H1 (cell line): Measurements from ENCODE around the gene PCYT1A. TPM values are rescaled to one million over a fixed set of nuclear protein-coding genes. Genes with fewer than 3 reads are reported as not detected.

Experiments
- CTCF ChIA-PET: fragments of 300-600 bp; sonication (Branson Sonifier 250); formaldehyde crosslinking; loops from one replicate; lab custom pipeline; 2021; ENCODE audit not compliant: partially characterized antibody; lab: Charles Lee
- POLR2A ChIA-PET: fragments of 300-600 bp; sonication (Branson Sonifier 250); formaldehyde crosslinking; loops from one replicate; lab custom pipeline; 2021; ENCODE audit warnings: inconsistent platforms; ENCODE audit not compliant: partially characterized antibody; lab: Charles Lee
- DNase-seq, 2 experiments: peaks; one replicate each; pipeline versions ENCODE4 v3.0.0 to v3.0.0-alpha.2; 2010 to 2022; ENCODE audit warnings: low spot score in 2 of 2, low read depth in 1 of 2, mixed read lengths in 1 of 2
- FAIRE-seq: peaks from 2 replicates; lab custom pipeline; 2011; peaks lifted over from hg19 to GRCh38; lab: Jason Lieb, UNC
- H2AFZ ChIP-seq: 2 replicates; pipeline ENCODE4 v1.8.1; 2012; ENCODE audit warnings: low read length, inconsistent platforms
- H2AK5ac ChIP-seq: 2 replicates; pipeline ENCODE4 v1.6.1; 2013; ENCODE audit warnings: low read depth, low read length
- H2BK120ac ChIP-seq: replicated peaks from 2 replicates; pipeline ENCODE3; 2013; ENCODE audit warnings: low read depth, low read length, inconsistent platforms
- H2BK12ac ChIP-seq: 2 replicates; pipeline ENCODE4 v1.6.1; 2013; ENCODE audit warnings: low read depth, low read length
- H2BK15ac ChIP-seq: 2 replicates; pipeline ENCODE4 v1.6.1; 2013; ENCODE audit warnings: low read length
- H2BK20ac ChIP-seq: 2 replicates; pipeline ENCODE4 v1.6.1; 2013; ENCODE audit warnings: low read length
- H2BK5ac ChIP-seq: 2 replicates; pipeline ENCODE4 v1.6.1; 2013; ENCODE audit warnings: low read depth, low read length
- H3K14ac ChIP-seq: 2 replicates; pipeline ENCODE4 v1.6.1; 2013; ENCODE audit warnings: inconsistent platforms; ENCODE audit not compliant: insufficient read length
- H3K18ac ChIP-seq: 2 replicates; pipeline ENCODE4 v1.6.1; 2013; ENCODE audit warnings: low read length; ENCODE audit errors: extremely low read depth
- H3K23ac ChIP-seq: 2 replicates; pipeline ENCODE4 v1.6.1; 2013; ENCODE audit warnings: inconsistent platforms; ENCODE audit not compliant: insufficient read length
- H3K23me2 ChIP-seq: 2 replicates; pipeline ENCODE4 v1.6.1; 2013; ENCODE audit warnings: low read depth, low read length
- H3K27ac ChIP-seq: 2 replicates; pipeline ENCODE4 v1.6.1; 2011; ENCODE audit warnings: low read depth, low read length, inconsistent platforms
- H3K27me3 ChIP-seq, 4 experiments: replicated peaks in 1 of 4; 1 replicate in 1 of 4; 2 replicates in 3 of 4; pipeline versions ENCODE4 v1.6.1 to v1.8.1; 2011 to 2013; ENCODE audit warnings: low read length in 3 of 4, mild to moderate bottlenecking in 3 of 4, inconsistent platforms in 2 of 4, mixed read lengths in 2 of 4, moderate library complexity in 1 of 4; ENCODE audit not compliant: control insufficient read depth in 3 of 4, insufficient read depth in 3 of 4; ENCODE audit errors: extremely low read depth in 1 of 4
- H3K36me3 ChIP-seq, 4 experiments: 2 replicates each; pipeline versions ENCODE4 v1.6.1 to v1.8.1; 2011 to 2013; ENCODE audit warnings: mild to moderate bottlenecking in 4 of 4, low read length in 3 of 4, moderate library complexity in 2 of 4, control low read depth in 1 of 4, inconsistent platforms in 1 of 4; ENCODE audit not compliant: insufficient read depth in 4 of 4, control insufficient read depth in 2 of 4
- H3K4ac ChIP-seq: replicated peaks from 2 replicates; pipeline ENCODE3; 2013; ENCODE audit warnings: low read length, low read depth, mixed read lengths, inconsistent platforms; ENCODE audit not compliant: insufficient read length
- H3K4me1 ChIP-seq, 4 experiments: replicated peaks in 1 of 4; 1 replicate in 1 of 4; 2 replicates in 3 of 4; pipeline versions ENCODE4 v1.6.1 to v1.8.1; 2011 to 2013; ENCODE audit warnings: low read length in 3 of 4, inconsistent platforms in 2 of 4, mixed read lengths in 1 of 4; ENCODE audit not compliant: insufficient read depth in 4 of 4, control insufficient read depth in 3 of 4
- H3K4me2 ChIP-seq, 2 experiments: 2 replicates each; pipeline versions ENCODE4 v1.6.1 to v1.8.1; 2011 to 2013; ENCODE audit warnings: low read depth in 2 of 2, low read length in 2 of 2, control low read depth in 1 of 2, inconsistent platforms in 1 of 2, mild to moderate bottlenecking in 1 of 2; ENCODE audit not compliant: insufficient read depth in 1 of 2
- H3K4me3 ChIP-seq, 4 experiments: fragments of 200-600, 300-600 bp in 1 of 4; sonication (generic), shearing (Covaris generic), sonication (Bioruptor Twin) in 1 of 4; 2 replicates each; pipeline versions ENCODE4 v1.5.1 to v1.8.1; 2011 to 2016; ENCODE audit warnings: low read length in 4 of 4, low read depth in 3 of 4, control low read depth in 2 of 4, inconsistent platforms in 2 of 4, mild to moderate bottlenecking in 2 of 4, mixed read lengths in 1 of 4, moderate library complexity in 1 of 4; ENCODE audit not compliant: insufficient read depth in 2 of 4; ENCODE audit errors: extremely low read depth in 1 of 4
- H3K56ac ChIP-seq: replicated peaks from 2 replicates; pipeline ENCODE3; 2013; ENCODE audit warnings: low read depth, mild to moderate bottlenecking, mixed read lengths, low read length, inconsistent platforms; ENCODE audit not compliant: insufficient read length
- H3K79me1 ChIP-seq: 2 replicates; pipeline ENCODE4 v1.6.1; 2013; ENCODE audit warnings: low read depth, low read length, control low read depth
- H3K79me2 ChIP-seq, 2 experiments: 2 replicates each; pipeline versions ENCODE4 v1.6.1 to v1.8.1; 2012 to 2013; ENCODE audit warnings: low read length in 2 of 2, mild to moderate bottlenecking in 2 of 2, inconsistent platforms in 1 of 2; ENCODE audit not compliant: insufficient read depth in 2 of 2, control insufficient read depth in 1 of 2
- H3K9ac ChIP-seq, 4 experiments: replicated peaks in 1 of 4; 1 replicate in 1 of 4; 2 replicates in 3 of 4; pipeline versions ENCODE4 v1.6.1 to v1.8.1; 2011 to 2013; ENCODE audit warnings: low read depth in 3 of 4, low read length in 3 of 4, control low read depth in 2 of 4, mild to moderate bottlenecking in 2 of 4, moderate library complexity in 2 of 4, inconsistent platforms in 1 of 4; ENCODE audit errors: extremely low read depth in 1 of 4
- H3K9me3 ChIP-seq, 2 experiments: 2 replicates each; pipeline versions ENCODE4 v1.6.1 to v1.8.1; 2012 to 2013; ENCODE audit warnings: mild to moderate bottlenecking in 2 of 2, moderate library complexity in 2 of 2, control low read depth in 1 of 2, inconsistent platforms in 1 of 2, low read depth in 1 of 2, low read length in 1 of 2, mixed read lengths in 1 of 2; ENCODE audit not compliant: insufficient read depth in 2 of 2
- H4K20me1 ChIP-seq, 2 experiments: replicated peaks in 1 of 2; 2 replicates each; pipeline versions ENCODE3 to v1.8.1; 2011 to 2013; ENCODE audit warnings: inconsistent platforms in 2 of 2, low read length in 2 of 2, mild to moderate bottlenecking in 1 of 2; ENCODE audit not compliant: insufficient read depth in 2 of 2, control insufficient read depth in 1 of 2
- H4K5ac ChIP-seq: 2 replicates; pipeline ENCODE4 v1.6.1; 2013; ENCODE audit warnings: low read length, low read depth, mixed read lengths, inconsistent platforms; ENCODE audit not compliant: insufficient read length
- H4K8ac ChIP-seq: 2 replicates; pipeline ENCODE4 v1.8.0; 2013; ENCODE audit warnings: mild to moderate bottlenecking, moderate library complexity, low read length, inconsistent platforms; ENCODE audit not compliant: insufficient read depth; ENCODE audit errors: extremely low read depth
- H4K91ac ChIP-seq: replicated peaks from 2 replicates; pipeline ENCODE3; 2013; ENCODE audit warnings: low read length, mixed read lengths, inconsistent platforms; ENCODE audit not compliant: insufficient read length
- CTCF ChIP-seq, 3 experiments: IDR thresholded peaks; 1 replicate in 2 of 3; 2 replicates in 1 of 3; pipeline versions ENCODE4 v1.5.1 to v1.6.1; 2011; ENCODE audit warnings: low read length in 3 of 3, mild to moderate bottlenecking in 3 of 3, inconsistent platforms in 2 of 3, low read depth in 1 of 3, moderate library complexity in 1 of 3; ENCODE audit not compliant: insufficient read depth in 1 of 3; ENCODE audit errors: control extremely low read depth in 1 of 3
- RAD21 ChIP-seq, 2 experiments: IDR thresholded peaks in 1 of 2; conservative IDR thresholded peaks in 1 of 2; 2 replicates each; pipeline ENCODE4 v1.6.1; 2011; ENCODE audit warnings: low read depth in 2 of 2, low read length in 2 of 2, improper control_type of control experiment in 1 of 2, inconsistent platforms in 1 of 2, mild to moderate bottlenecking in 1 of 2, moderate library complexity in 1 of 2
- SIRT6 ChIP-seq: IDR thresholded peaks from one replicate; pipeline ENCODE4 v1.7.1; 2012; ENCODE audit warnings: low read length, inconsistent platforms
- WGBS, 2 experiments: shearing (Covaris generic) in 1 of 2; methylation state at CpG; one replicate each; pipeline versions ENCODE4 v1.1.6 to v1.1.7; 2013 to 2015; ENCODE audit warnings: low lambda C conversion rate in 2 of 2, mixed read lengths in 2 of 2, inconsistent platforms in 1 of 2, low coverage in 1 of 2, missing lambda C conversion rate in 1 of 2; ENCODE audit not compliant: insufficient replicate concordance in 2 of 2, insufficient coverage in 1 of 2, insufficient read length in 1 of 2; ENCODE audit errors: extremely low coverage in 1 of 2, missing lambda C conversion rate in 1 of 2; 5-methylcytosine and 5-hydroxymethylcytosine counted together
- polyA plus RNA-seq, 7 experiments: library from polyadenylated mRNA; depleted of rRNA in 3 of 7; stranded (reverse) in 5 of 7; unstranded in 2 of 7; fragments of >200 nt in 5 of 7; fragments of 200-250 nt in 2 of 7; gene quantifications; 1 replicate in 5 of 7; 2 replicates in 1 of 7; 4 replicates in 1 of 7; pipeline versions ENCODE4 v1.2.1 to v1.2.3, GENCODE V29; 2011 to 2013; ENCODE audit warnings: missing spikeins in 2 of 7, mixed read lengths in 2 of 7
- total RNA-seq: library from RNA; stranded (reverse); fragmentation: NEBNext Ultra II Directional; extraction: Animal tissue kit (Norgen Biotek cat#: 25700); gene quantifications from 2 replicates; pipeline ENCODE4 v1.2.1, GENCODE V29; 2021

PCYT1A gene
- total and polyA plus RNA-seq, 2 of the 8 experiments (the other 6 are each of a cell fraction or from before 2014, with no cell fraction given): 19.9 to 31.8 TPM

GRCh38 chr3:196227629-196228493 is 59.7 kb downstream of the PCYT1A start:
- TF ChIP-seq CTCF (IDR thresholded peaks at IDR 0.05; ENCODE audit: control extremely low read depth in 1 of 3, insufficient read depth in 1 of 3, low read depth in 1 of 3, low read length in 3 of 3): peak in 2 of 3 experiments; percentile 11 to 26; a peak in 3 of 4 replicates
- TF ChIP-seq SIRT6: no peak
- TF ChIP-seq RAD21 (IDR thresholded peaks at IDR 0.05 in 1 of 2, conservative IDR thresholded peaks at IDR 0.05 in 1 of 2; ENCODE audit: low read depth in 2 of 2, low read length in 2 of 2): peak in 1 of 2 experiments; percentile 22; a peak in 2 of 4 replicates
- Histone ChIP-seq H2BK5ac (peak overlapping the region; percentile 44; the same call in 1 of the 2 replicates), H2BK12ac (0 out of 2 replicates have a peak overlapping the region, but pooled peaks have one; percentile 9), H3K36me3 (no peaks in the 10 kb centered on the region), H3K4ac (no peak overlapping the region), H3K4me2 (no peak overlapping the region), H4K8ac (no peak overlapping the region; the same call in 1 of the 2 replicates), H4K20me1 (no peaks in the 10 kb centered on the region), H3K56ac (no peak overlapping the region), H3K79me2 (no peaks in the 10 kb centered on the region), H3K79me1 (no peaks in the 10 kb centered on the region), H3K9me3 (no peaks in the 10 kb centered on the region), H3K27me3 (no peaks in the 10 kb centered on the region), H4K91ac (no peak overlapping the region), H3K14ac (no peak overlapping the region), H3K23ac (no peak overlapping the region), H2AFZ (no peak overlapping the region), H2AK5ac (0 out of 2 replicates have a peak overlapping the region, but pooled peaks have one; percentile 24), H2BK20ac (no peak overlapping the region), H2BK15ac (no peak overlapping the region), H3K9ac (no peak overlapping the region), H3K18ac (no peak overlapping the region), H3K27ac (no peak overlapping the region), H3K23me2 (no peaks in the 10 kb centered on the region), H2BK120ac (no peak overlapping the region), H3K4me3 (no peak overlapping the region), H4K5ac (no peak overlapping the region), H3K4me1 (peaks cover 0 to 6% (median 0%) of the 10 kb centered on the region in 4 experiments; a peak in 1 of 7 replicates)
- ChIA-PET POLR2A (interaction anchor here (0.6 to 3.2 kb wide), 5 partner anchors 9 to 276 kb away, joined by 3 to 15 read pairs (median 3); partner anchors contain the start of genes RNF168 and SLC51A), CTCF (interaction anchor here (0.5 to 1.7 kb wide), 17 partner anchors 8 to 1582 kb away, joined by 3 to 8 read pairs (median 3); no protein-coding TSS in a partner anchor)
- FAIRE-seq: no peak
- 80% methylated on average over 23 of the region's 24 CpGs; no CpG with 5 or more reads in 1 of the 2 experiments for WGBS, 2 experiments
- DNase-seq: no peak
